ENCODE measurements around the gene COASY. TPM values are rescaled to one million over a fixed set of nuclear protein-coding genes. Genes with fewer than 3 reads are reported as not detected.

COASY gene
- total and polyA plus RNA-seq, 4 donors = 23.0 to 89.5 (median 38.6) TPM

GRCh38 chr17:42571435-42572225 is 9.7 kb downstream of the COASY start:
- Histone ChIP-seq H3K36me3 (ENCODE audit: control insufficient read depth in 1 of 2, insufficient read depth in 2 of 2, low read length in 1 of 2) (peaks cover 0 to 13% of the 10 kb centered on the region in 2 donors), H3K9me3 (ENCODE audit: control insufficient read depth, low read length) (no peaks in the 10 kb centered on the region), H3K4me1 (ENCODE audit: control insufficient read depth in 1 of 2, insufficient read depth in 2 of 2, low read length in 2 of 2) (no peaks in the 10 kb centered on the region), H3K4me3 (ENCODE audit: low read length in 2 of 2) (no peak overlapping the region), H3K27ac (ENCODE audit: low read depth in 1 of 2, low read length in 2 of 2) (no peak overlapping the region), H3K27me3 (ENCODE audit: control insufficient read depth in 1 of 2, insufficient read depth in 2 of 2, low read length in 1 of 2) (no peaks in the 10 kb centered on the region)
- 64 to 66% methylated on average over 12 of the region's 12 CpGs for WGBS, 2 donors
- no peak for ATAC-seq (ENCODE audit: low FRiP score)
- intact Hi-C loops (cut with DNase I) = loop anchor here in 1 of 2 donors (10.0 kb wide), 1 partner anchor 263 kb away; the partner anchor contains the start of gene PSME3
- peak in 1 of 2 donors; percentile 45 for DNase-seq

GRCh38 chr17:42573095-42573494 is 11.1 kb downstream of the COASY start:
- peak in 1 of 2 donors; percentile 22 for DNase-seq
- Histone ChIP-seq H3K27ac (ENCODE audit: low read depth in 1 of 2, low read length in 2 of 2) (no peak overlapping the region), H3K4me3 (ENCODE audit: low read length in 2 of 2) (no peak overlapping the region), H3K9me3 (ENCODE audit: control insufficient read depth, low read length) (no peaks in the 10 kb centered on the region), H3K27me3 (ENCODE audit: control insufficient read depth in 1 of 2, insufficient read depth in 2 of 2, low read length in 1 of 2) (no peaks in the 10 kb centered on the region), H3K36me3 (ENCODE audit: control insufficient read depth in 1 of 2, insufficient read depth in 2 of 2, low read length in 1 of 2) (peaks cover 0 to 13% of the 10 kb centered on the region in 2 donors), H3K4me1 (ENCODE audit: control insufficient read depth in 1 of 2, insufficient read depth in 2 of 2, low read length in 2 of 2) (no peaks in the 10 kb centered on the region)
- no peak for ATAC-seq (ENCODE audit: low FRiP score)
- intact Hi-C loops (cut with DNase I) = loop anchor here in 1 of 2 donors (10.0 kb wide), 1 partner anchor 262 kb away; the partner anchor contains the start of gene PSME3
- 73 to 81% methylated on average over 4 of the region's 4 CpGs for WGBS, 2 donors

DNA sequence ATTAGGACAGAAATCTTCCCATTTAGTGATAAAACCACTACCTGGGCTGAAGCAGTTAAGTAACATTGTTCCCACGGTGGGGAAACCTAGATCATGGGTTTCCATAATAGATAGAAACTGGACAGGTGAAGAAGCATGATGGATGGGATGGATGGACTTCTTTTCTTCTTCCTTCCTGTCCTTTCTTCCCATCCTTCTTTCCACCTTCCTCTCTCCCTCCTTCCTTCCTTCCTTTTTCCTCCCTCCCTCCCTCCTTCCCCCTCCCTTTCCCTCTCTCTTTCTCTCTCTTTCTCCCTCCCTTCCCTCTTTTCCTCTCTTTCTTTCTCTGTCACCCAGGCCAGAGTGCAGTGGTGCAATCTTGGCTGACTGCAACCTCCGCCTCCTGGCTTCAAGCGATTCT is 12.5 kb downstream of the COASY start:
- DNase-seq (no peak), ATAC-seq (ENCODE audit: low FRiP score) (no peak)
- intact Hi-C loops (cut with DNase I) = loop anchor here in 1 of 2 donors (10.0 kb wide), 1 partner anchor 260 kb away; the partner anchor contains the start of gene PSME3
- Histone ChIP-seq H3K36me3 (ENCODE audit: control insufficient read depth in 1 of 2, insufficient read depth in 2 of 2, low read length in 1 of 2) (peaks cover 0 to 13% of the 10 kb centered on the region in 2 donors), H3K4me1 (ENCODE audit: control insufficient read depth in 1 of 2, insufficient read depth in 2 of 2, low read length in 2 of 2) (no peaks in the 10 kb centered on the region), H3K4me3 (ENCODE audit: low read length in 2 of 2) (no peak overlapping the region), H3K27me3 (ENCODE audit: control insufficient read depth in 1 of 2, insufficient read depth in 2 of 2, low read length in 1 of 2) (no peaks in the 10 kb centered on the region), H3K27ac (ENCODE audit: low read depth in 1 of 2, low read length in 2 of 2) (no peak overlapping the region), H3K9me3 (ENCODE audit: control insufficient read depth, low read length) (no peaks in the 10 kb centered on the region)
- 78 to 86% methylated on average over 3 of the region's 3 CpGs for WGBS, 2 donors

GRCh38 chr17:42577140-42577531 is 15.2 kb downstream of the COASY start:
- Histone ChIP-seq H3K4me1 (ENCODE audit: control insufficient read depth in 1 of 2, insufficient read depth in 2 of 2, low read length in 2 of 2) (no peaks in the 10 kb centered on the region), H3K27ac (ENCODE audit: low read depth in 1 of 2, low read length in 2 of 2) (peak overlapping the region in 1 of 2 donors; percentile 55), H3K36me3 (ENCODE audit: control insufficient read depth in 1 of 2, insufficient read depth in 2 of 2, low read length in 1 of 2) (peaks cover 0 to 19% of the 10 kb centered on the region in 2 donors), H3K27me3 (ENCODE audit: control insufficient read depth in 1 of 2, insufficient read depth in 2 of 2, low read length in 1 of 2) (no peaks in the 10 kb centered on the region), H3K4me3 (ENCODE audit: low read length in 2 of 2) (peak overlapping the region in 1 of 2 donors; percentile 27), H3K9me3 (ENCODE audit: control insufficient read depth, low read length) (no peaks in the 10 kb centered on the region)
- intact Hi-C loops (cut with DNase I) = loop anchor here in 1 of 2 donors (2.0 to 10.0 kb wide), 2 partner anchors 102 to 258 kb away; partner anchors contain the start of gene PSME3
- ATAC-seq (ENCODE audit: low FRiP score) = no peak
- DNase-seq = no peak
- 3 to 4% methylated on average over 18 of the region's 18 CpGs for WGBS, 2 donors

GRCh38 chr17:42577532-42578281 is 15.8 kb downstream of the COASY start, which contains the start of gene PSMC3IP:
Gene PSMC3IP, minus strand, starts transcription at chr17:42577729. Its CDS starts 43 bp downstream, at chr17:42577686.
- peak within 1 kb of the TSS in 1 of 2 donors; percentile 91 for H3K27ac ChIP-seq (ENCODE audit: low read depth in 1 of 2, low read length in 2 of 2)
- no peaks in the 10 kb centered on the region for H3K4me1 ChIP-seq (ENCODE audit: control insufficient read depth in 1 of 2, insufficient read depth in 2 of 2, low read length in 2 of 2)
- ATAC-seq (ENCODE audit: low FRiP score) (peak; percentile 96), DNase-seq (peak; percentile 97 to 99)
- intact Hi-C loops (cut with DNase I) = loop anchor here in 1 of 2 donors (2.0 to 10.0 kb wide), 3 partner anchors 101 to 257 kb away; partner anchors contain the start of gene PSME3
- no peaks in the 10 kb centered on the region for H3K27me3 ChIP-seq (ENCODE audit: control insufficient read depth in 1 of 2, insufficient read depth in 2 of 2, low read length in 1 of 2)
- 0 to 1% methylated on average over 52 of the region's 52 CpGs for WGBS, 2 donors
- peak within 1 kb of the TSS; percentile 39 to 93 for H3K4me3 ChIP-seq (ENCODE audit: low read length in 2 of 2)
- H3K36me3 ChIP-seq (ENCODE audit: control insufficient read depth in 1 of 2, insufficient read depth in 2 of 2, low read length in 1 of 2) = peaks cover 0 to 23% of the 10 kb centered on the region in 2 donors
- H3K9me3 ChIP-seq (ENCODE audit: control insufficient read depth, low read length) = no peaks in the 10 kb centered on the region

DNA sequence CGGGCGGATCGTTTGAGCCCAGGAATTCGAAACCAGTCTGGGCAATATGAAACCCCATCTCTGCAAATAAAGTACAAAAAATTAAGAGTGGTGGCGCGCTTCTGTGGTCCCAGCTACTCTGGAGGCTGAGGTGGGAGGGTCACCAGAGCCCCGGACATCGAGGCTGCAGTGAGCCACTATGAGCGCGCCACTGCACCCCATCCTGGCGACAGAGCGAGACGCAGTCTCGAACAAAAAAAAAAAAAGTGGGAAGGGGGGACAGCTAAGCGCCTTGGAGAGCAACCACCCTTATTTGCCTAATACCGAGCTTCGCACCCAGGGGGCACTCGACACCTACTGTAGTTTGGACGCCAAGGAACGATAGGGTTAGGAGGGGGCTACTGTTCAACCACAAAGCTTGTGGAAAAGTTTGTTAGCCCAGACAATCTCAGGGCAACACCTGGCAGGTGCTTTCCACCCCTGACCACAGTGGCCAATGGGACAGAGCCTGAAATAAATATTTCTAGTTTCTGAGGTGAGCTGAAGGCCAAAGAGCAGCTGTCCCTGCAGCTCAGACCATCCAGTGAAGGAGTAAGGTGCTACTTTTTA is 16.4 kb downstream of the COASY start:
- DNase-seq (peak; percentile 75 to 92), ATAC-seq (ENCODE audit: low FRiP score) (peak; percentile 84)
- peaks cover 4 to 23% of the 10 kb centered on the region in 2 donors for H3K36me3 ChIP-seq (ENCODE audit: control insufficient read depth in 1 of 2, insufficient read depth in 2 of 2, low read length in 1 of 2)
- H3K9me3 ChIP-seq (ENCODE audit: control insufficient read depth, low read length) = no peaks in the 10 kb centered on the region
- intact Hi-C loops (cut with DNase I) = loop anchor here in 1 of 2 donors (2.0 to 10.0 kb wide), 2 partner anchors 184 to 256 kb away; partner anchors contain the start of gene PSME3
- H3K27me3 ChIP-seq (ENCODE audit: control insufficient read depth in 1 of 2, insufficient read depth in 2 of 2, low read length in 1 of 2) = no peaks in the 10 kb centered on the region
- H3K27ac ChIP-seq (ENCODE audit: low read depth in 1 of 2, low read length in 2 of 2) = peak overlapping the region in 1 of 2 donors; percentile 91
- peak overlapping the region; percentile 39 to 93 for H3K4me3 ChIP-seq (ENCODE audit: low read length in 2 of 2)
- WGBS, 2 donors = 0 to 1% methylated on average over 20 of the region's 20 CpGs
- H3K4me1 ChIP-seq (ENCODE audit: control insufficient read depth in 1 of 2, insufficient read depth in 2 of 2, low read length in 2 of 2) = no peaks in the 10 kb centered on the region

- ATAC-seq (ENCODE audit: low FRiP score) (no peak), DNase-seq (peak in 1 of 2 donors; percentile 2)
- H3K36me3 ChIP-seq (ENCODE audit: control insufficient read depth in 1 of 2, insufficient read depth in 2 of 2, low read length in 1 of 2) = peaks cover 6 to 23% of the 10 kb centered on the region in 2 donors
- H3K9me3 ChIP-seq (ENCODE audit: control insufficient read depth, low read length) = no peaks in the 10 kb centered on the region
- H3K27me3 ChIP-seq (ENCODE audit: control insufficient read depth in 1 of 2, insufficient read depth in 2 of 2, low read length in 1 of 2) = no peaks in the 10 kb centered on the region
- H3K4me1 ChIP-seq (ENCODE audit: control insufficient read depth in 1 of 2, insufficient read depth in 2 of 2, low read length in 2 of 2) = no peaks in the 10 kb centered on the region
- 47 to 48% methylated on average over 2 of the region's 2 CpGs for WGBS, 2 donors
- intact Hi-C loops (cut with DNase I) = loop anchor here (2.0 to 10.0 kb wide), 4 partner anchors 102 to 255 kb away; partner anchors contain the start of genes CCR10 (in 1 of the 2), CNTNAP1 (in 1 of the 2), PSME3 (in 1 of the 2) and RAMP2 (in 1 of the 2)
- H3K4me3 ChIP-seq (ENCODE audit: low read length in 2 of 2) = no peak overlapping the region
- H3K27ac ChIP-seq (ENCODE audit: low read depth in 1 of 2, low read length in 2 of 2) = no peak overlapping the region
Observed at GRCh38 chr17:42579794-42580551, 18.0 kb downstream of the COASY start.

Measured in aorta (tissue), 5 donors.